ENCODE data around the gene REV3L. TPM values are rescaled to one million over a fixed set of nuclear protein-coding genes. Genes with fewer than 3 reads are reported as not detected.
"Not testable (repeated sequence)": the region's sequence is repeated elsewhere in the genome, so short reads cannot be mapped to it uniquely, and the experiment has no call there.

REV3L gene
- total RNA-seq, 3 donors from 2014 or later = 17.7 to 56.4 (median 20.7) TPM

DNA sequence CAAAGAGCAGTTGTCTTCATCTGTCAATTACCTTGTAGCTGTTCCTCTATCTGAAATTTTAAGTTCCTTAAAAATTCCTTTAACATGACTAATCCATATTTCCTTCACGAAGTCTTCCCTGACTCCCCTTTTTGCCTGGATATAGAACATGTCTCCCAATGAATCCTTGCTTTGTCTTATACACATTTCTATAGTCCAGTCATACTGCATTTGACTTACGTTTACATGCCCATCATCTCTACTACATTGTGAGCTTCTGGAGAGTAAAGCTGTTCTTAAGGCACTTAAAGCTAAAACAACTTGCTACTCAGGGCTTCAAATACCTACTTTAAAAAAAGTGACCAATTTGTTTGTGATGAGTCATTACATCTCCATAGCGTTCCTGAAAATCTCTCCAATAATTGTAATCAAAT is 4.9 kb downstream of the REV3L start:
- DNase-seq (no peak), ATAC-seq (no peak)
- intact Hi-C loops (cut with DNase I, micrococcal nuclease) = loop anchor here in 1 of 2 donors (10.0 kb wide), 1 partner anchor 223 kb away; a partner anchor contains a TSS
- TF ChIP-seq, protein P1, sequence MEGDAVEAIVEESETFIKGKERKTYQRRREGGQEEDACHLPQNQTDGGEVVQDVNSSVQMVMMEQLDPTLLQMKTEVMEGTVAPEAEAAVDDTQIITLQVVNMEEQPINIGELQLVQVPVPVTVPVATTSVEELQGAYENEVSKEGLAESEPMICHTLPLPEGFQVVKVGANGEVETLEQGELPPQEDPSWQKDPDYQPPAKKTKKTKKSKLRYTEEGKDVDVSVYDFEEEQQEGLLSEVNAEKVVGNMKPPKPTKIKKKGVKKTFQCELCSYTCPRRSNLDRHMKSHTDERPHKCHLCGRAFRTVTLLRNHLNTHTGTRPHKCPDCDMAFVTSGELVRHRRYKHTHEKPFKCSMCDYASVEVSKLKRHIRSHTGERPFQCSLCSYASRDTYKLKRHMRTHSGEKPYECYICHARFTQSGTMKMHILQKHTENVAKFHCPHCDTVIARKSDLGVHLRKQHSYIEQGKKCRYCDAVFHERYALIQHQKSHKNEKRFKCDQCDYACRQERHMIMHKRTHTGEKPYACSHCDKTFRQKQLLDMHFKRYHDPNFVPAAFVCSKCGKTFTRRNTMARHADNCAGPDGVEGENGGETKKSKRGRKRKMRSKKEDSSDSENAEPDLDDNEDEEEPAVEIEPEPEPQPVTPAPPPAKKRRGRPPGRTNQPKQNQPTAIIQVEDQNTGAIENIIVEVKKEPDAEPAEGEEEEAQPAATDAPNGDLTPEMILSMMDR (IDR thresholded peaks at IDR 0.05) = no peak
- H3K4me3 ChIP-seq = no peak overlapping the region
- peaks cover 7% of the 10 kb centered on the region for H3K4me1 ChIP-seq (ENCODE audit: low read depth)
- H3K36me3 ChIP-seq (ENCODE audit: low read depth) = no peaks in the 10 kb centered on the region
- H3K9me3 ChIP-seq = no peaks in the 10 kb centered on the region

DNA sequence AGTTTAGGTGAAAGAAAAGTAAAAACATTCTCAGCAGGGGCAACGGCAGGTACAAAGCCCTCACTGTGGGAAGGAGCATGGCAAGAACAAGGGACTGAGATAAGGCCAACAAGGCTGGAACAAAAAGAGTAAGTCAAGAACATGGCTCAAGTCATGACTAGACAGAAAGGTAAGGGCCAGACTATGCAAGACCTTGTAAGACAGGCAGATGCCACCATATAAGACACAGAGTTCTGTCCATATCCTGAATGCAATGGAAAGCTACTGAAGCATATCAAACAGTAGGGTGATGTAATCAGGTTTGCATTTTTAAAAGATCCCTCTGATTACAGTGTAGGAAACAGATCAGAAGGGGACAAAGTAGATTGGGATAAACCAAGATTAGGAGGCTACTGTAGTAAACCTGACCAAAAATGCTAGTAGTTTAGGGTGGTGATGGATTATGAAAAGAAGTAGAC is 5.5 kb downstream of the REV3L start:
- TF ChIP-seq, protein P1 (IDR thresholded peaks at IDR 0.05) = no peak
- H3K4me1 ChIP-seq (ENCODE audit: low read depth) = peaks cover 7% of the 10 kb centered on the region
- no peaks in the 10 kb centered on the region for H3K9me3 ChIP-seq
- no peak for DNase-seq
- intact Hi-C loops (cut with DNase I, micrococcal nuclease) = loop anchor here in 1 of 2 donors (10.0 kb wide), 1 partner anchor 223 kb away; a partner anchor contains a TSS
- no peaks in the 10 kb centered on the region for H3K36me3 ChIP-seq (ENCODE audit: low read depth)
- H3K4me3 ChIP-seq = no peak overlapping the region
- no peak for ATAC-seq

DNA sequence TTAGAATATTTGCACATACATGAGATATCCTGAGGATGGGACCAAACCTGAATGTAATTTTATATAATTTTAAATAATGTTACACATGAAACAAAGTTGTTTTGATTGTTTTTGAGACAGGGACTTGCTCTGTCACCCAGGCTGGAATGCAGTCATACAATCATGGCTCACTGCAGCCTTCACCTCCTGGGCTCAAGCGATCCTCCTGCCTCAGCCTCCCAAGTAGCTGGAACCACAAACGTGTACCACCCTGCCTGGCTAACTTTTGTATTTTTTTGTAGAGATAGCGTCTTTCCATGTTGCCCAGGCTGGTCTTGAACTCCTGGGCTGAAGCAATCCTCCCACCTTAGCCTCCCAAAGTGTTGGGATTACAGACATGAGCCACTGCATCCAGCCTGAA is 7.0 kb downstream of the REV3L start:
- not testable (repeated sequence) for H3K36me3 ChIP-seq (ENCODE audit: low read depth); H3K4me1 ChIP-seq (ENCODE audit: low read depth); DNase-seq; ATAC-seq; H3K9me3 ChIP-seq; H3K4me3 ChIP-seq
- intact Hi-C loops (cut with DNase I, micrococcal nuclease) = loop anchor here in 1 of 2 donors (10.0 kb wide), 1 partner anchor 221 kb away; a partner anchor contains a TSS

DNA sequence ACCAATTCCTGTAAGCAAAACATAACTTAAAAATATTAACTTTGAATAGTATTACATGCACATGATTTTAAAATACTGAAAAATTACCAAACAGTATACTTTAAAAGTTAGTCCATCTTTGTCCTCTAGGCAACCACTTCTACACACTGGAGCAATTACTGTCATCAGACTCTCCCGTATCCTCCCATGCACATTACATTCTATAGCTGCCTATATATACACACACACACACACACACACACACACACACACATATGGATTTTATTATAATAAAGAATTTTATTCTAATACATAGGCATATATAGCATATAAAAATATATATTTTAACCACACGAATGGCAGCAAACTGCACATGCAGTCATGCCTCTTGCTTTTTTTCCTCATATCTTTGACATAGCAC is 8.2 kb downstream of the REV3L start:
- no peaks in the 10 kb centered on the region for H3K36me3 ChIP-seq (ENCODE audit: low read depth)
- ATAC-seq (no peak), DNase-seq (no peak)
- H3K4me3 ChIP-seq = no peak overlapping the region
- TF ChIP-seq, protein P1 (IDR thresholded peaks at IDR 0.05) = no peak
- peaks cover 3% of the 10 kb centered on the region for H3K4me1 ChIP-seq (ENCODE audit: low read depth)
- intact Hi-C loops (cut with DNase I, micrococcal nuclease) = loop anchor here in 1 of 2 donors (10.0 kb wide), 1 partner anchor 220 kb away; a partner anchor contains a TSS
- H3K9me3 ChIP-seq = no peaks in the 10 kb centered on the region

DNA sequence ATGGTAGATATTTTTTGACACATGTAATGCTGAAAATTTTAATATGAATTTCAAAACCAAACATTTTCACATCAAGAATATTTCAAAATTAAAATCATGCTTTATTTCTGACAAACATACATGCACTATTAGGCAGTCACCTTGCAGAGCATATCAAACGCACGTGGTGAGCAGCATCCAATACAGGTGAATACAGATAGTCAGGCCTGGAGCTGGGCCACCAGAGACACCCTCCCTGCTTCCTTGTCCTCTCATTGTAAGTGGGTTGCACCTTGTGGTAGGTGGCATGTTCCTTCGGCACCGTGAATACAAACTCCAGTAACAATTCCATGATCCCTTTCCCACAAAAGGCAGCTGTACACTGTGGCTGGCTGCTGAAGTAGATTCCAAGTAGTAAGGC is 8.9 kb downstream of the REV3L start:
- intact Hi-C loops (cut with DNase I, micrococcal nuclease) = loop anchor here in 1 of 2 donors (10.0 kb wide), 1 partner anchor 219 kb away; a partner anchor contains a TSS
- no peak for ATAC-seq
- H3K4me1 ChIP-seq (ENCODE audit: low read depth) = no peaks in the 10 kb centered on the region

DNA sequence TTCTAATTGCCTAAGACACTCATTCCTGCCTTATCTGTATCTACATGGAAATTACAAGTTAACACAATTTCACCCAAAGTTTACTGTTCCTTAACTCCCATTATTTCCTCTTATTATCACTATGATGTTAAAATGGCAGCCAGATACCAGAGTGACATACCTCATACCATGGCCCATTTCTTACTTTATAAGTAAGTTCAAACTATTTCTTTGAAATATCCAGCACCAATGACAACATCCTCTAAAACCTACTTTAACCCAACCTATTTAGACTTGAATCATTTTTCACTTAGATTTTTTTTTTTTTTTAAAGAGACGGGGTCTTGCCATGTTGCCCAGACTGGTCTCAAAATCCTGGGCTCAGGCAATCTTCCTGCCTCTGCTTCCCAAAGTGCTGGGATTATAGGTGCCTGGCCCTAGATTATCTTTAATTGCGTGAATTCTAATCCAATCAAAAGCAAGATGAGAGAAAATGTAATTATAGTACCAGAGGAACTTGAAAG is 10.0 kb downstream of the REV3L start:
- intact Hi-C loops (cut with DNase I, micrococcal nuclease) = loop anchor here in 1 of 2 donors (10.0 kb wide), 1 partner anchor 218 kb away; a partner anchor contains a TSS
- TF ChIP-seq, protein P1 (IDR thresholded peaks at IDR 0.05) = no peak
- Histone ChIP-seq H3K9me3 (no peaks in the 10 kb centered on the region), H3K4me3 (no peak overlapping the region), H3K4me1 (ENCODE audit: low read depth) (no peaks in the 10 kb centered on the region), H3K36me3 (ENCODE audit: low read depth) (no peaks in the 10 kb centered on the region)
- DNase-seq (no peak), ATAC-seq (no peak)

More for the DNA sequence above, 8.9 kb downstream of the REV3L start:
- Histone ChIP-seq H3K4me3 (no peak overlapping the region), H3K36me3 (ENCODE audit: low read depth) (no peaks in the 10 kb centered on the region), H3K9me3 (no peaks in the 10 kb centered on the region)
- no peak for DNase-seq
- TF ChIP-seq, protein P1 (IDR thresholded peaks at IDR 0.05) = no peak

Data from mucosa of descending colon (tissue), 3 donors.